AG04450 (cell line): Measurements from ENCODE around the gene RMC1. TPM values are rescaled to one million over a fixed set of nuclear protein-coding genes. Genes with fewer than 3 reads are reported as not detected.

Source experiments
- CTCF ChIA-PET: fragments of 300-600, 350-600 bp; formaldehyde crosslinking; extraction: SDS; loops from one replicate; lab custom pipeline; 2022; ENCODE audit warnings: antibody characterized with exemption, inconsistent platforms; lab: Charles Lee
- POLR2A ChIA-PET: fragments of 350-600 bp; formaldehyde crosslinking; extraction: SDS; loops from one replicate; lab custom pipeline; 2021; ENCODE audit warnings: antibody characterized with exemption, inconsistent platforms; lab: Yijun Ruan, JAX
- DNase-seq: peaks from one replicate; pipeline ENCODE4 v3.0.0-alpha.2; 2011; ENCODE audit warnings: low read depth, low spot score
- H3K27ac ChIP-seq: one replicate; pipeline ENCODE4 v1.5.1; 2012; ENCODE audit warnings: low read depth, low read length, control low read depth
- H3K27me3 ChIP-seq: one replicate; pipeline ENCODE4 v1.6.0; 2012; ENCODE audit warnings: low read length; ENCODE audit not compliant: control insufficient read depth, insufficient read depth
- H3K4me3 ChIP-seq: 2 replicates; pipeline ENCODE4 v1.5.1; 2011; ENCODE audit warnings: mild to moderate bottlenecking, low read depth, low read length, control low read depth
- H3K9me3 ChIP-seq: 2 replicates; pipeline ENCODE4 v1.5.1; 2012; ENCODE audit warnings: low read length; ENCODE audit not compliant: control insufficient read depth, insufficient read depth
- polyA plus RNA-seq: library from polyadenylated mRNA; depleted of rRNA; stranded (reverse); fragments of >200 nt; gene quantifications from 2 replicates; pipeline ENCODE4 v1.2.3, GENCODE V29; 2011
- TF ChIP-seq, protein P1 (sequence below): IDR thresholded peaks from 2 replicates; pipeline ENCODE4 v1.5.1; 2011; ENCODE audit warnings: low read depth, low read length, control low read depth, inconsistent platforms

Gene RMC1
- polyA plus RNA-seq, 1 experiment, result 16.3 TPM

DNA sequence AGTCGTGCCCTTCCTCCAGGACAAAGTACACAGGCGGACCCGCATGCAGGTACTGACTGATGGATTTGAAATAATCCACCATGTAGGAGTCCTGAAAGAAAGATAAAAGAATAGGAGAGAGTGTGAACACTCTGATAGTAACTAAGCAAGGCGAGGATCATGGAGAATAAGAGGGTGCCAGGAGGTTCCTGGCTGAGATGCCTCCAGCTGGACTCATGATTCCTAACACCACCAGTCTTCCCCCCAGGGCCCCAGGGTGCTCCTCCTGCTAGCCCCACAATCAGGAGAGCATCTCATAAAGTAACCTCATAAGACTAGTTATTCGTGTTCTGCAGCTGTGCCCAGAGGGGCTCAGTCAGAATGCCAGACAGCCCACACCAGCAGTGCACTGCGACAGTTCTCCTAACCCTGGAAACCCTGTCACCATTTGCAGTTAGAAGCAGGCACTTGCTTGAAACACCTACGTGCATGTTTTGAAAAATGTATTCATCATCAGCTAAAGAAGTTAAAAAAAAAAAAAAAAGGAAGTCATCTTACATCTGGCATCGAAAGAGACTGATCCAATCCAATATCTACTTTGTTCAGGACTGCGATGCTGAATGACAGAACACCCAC lies 36.7 kb downstream of the RMC1 start:
- ChIA-PET CTCF (interaction anchor here (1.3 to 2.7 kb wide), 2 partner anchors 23 to 163 kb away, joined by 3 to 10 read pairs; no protein-coding TSS in a partner anchor), POLR2A (interaction anchor here (0.6 kb wide), 1 partner anchor 183 kb away, joined by 3 read pairs; no protein-coding TSS in a partner anchor)
- Histone ChIP-seq H3K27me3 (no peaks in the 10 kb centered on the region), H3K9me3 (no peaks in the 10 kb centered on the region), H3K4me3 (no peak overlapping the region), H3K27ac (no peak overlapping the region)
- TF ChIP-seq, protein P1, sequence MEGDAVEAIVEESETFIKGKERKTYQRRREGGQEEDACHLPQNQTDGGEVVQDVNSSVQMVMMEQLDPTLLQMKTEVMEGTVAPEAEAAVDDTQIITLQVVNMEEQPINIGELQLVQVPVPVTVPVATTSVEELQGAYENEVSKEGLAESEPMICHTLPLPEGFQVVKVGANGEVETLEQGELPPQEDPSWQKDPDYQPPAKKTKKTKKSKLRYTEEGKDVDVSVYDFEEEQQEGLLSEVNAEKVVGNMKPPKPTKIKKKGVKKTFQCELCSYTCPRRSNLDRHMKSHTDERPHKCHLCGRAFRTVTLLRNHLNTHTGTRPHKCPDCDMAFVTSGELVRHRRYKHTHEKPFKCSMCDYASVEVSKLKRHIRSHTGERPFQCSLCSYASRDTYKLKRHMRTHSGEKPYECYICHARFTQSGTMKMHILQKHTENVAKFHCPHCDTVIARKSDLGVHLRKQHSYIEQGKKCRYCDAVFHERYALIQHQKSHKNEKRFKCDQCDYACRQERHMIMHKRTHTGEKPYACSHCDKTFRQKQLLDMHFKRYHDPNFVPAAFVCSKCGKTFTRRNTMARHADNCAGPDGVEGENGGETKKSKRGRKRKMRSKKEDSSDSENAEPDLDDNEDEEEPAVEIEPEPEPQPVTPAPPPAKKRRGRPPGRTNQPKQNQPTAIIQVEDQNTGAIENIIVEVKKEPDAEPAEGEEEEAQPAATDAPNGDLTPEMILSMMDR, result no peak
- no peak for DNase-seq

DNA sequence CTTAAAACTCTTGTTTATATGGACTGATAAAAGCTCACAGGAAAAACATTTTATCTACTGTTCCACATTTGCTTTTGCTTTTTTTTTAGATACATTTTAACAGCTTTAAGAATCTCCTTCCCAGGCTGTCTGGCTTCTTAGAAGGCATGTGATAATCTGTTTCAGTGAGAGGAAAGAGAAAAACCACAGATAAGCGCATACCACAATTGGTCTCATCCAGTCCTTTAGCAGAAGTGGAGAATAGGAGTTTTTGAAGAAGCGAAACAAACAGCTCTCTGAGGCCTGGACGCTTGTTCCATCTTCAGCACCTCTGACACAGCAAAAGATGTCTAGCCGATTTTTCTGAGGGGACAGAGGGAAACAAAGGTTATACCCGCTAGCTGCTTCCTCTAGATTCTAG lies 37.6 kb downstream of the RMC1 start:
- POLR2A ChIA-PET, result no interaction called here

DNA sequence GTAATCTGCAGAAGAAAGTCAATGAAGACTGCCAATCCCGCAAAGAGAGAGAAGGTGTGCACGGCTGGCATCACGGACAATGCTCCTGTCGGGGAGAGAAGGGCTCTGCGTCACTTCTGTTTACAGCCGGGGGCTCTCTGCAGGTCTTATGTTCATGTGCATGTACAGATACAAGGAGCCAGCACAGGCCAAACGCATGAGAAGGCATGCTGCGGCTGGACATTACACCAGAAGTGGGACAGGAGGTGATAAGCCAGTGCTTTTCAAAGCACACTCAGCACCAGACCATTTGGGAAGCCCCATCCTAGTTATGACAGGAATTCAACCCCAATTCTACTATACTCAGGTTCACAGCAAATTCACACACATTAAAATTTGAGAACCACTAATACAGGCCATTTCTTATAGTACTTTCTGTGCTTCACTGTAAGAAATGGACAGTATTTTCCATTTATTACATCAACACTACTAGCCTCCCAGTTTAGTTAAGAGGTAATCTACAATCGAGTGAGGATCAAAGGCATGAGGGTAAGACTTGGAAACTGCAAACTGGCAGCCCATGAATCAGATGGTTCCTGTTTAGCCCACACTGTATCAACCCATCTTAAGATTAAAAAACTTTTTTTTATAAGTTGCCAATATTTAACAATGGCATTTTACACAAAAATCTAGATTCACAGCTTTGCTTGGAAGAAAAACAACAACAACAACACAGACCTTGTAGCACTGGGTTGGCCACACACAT lies 38.2 kb downstream of the RMC1 start:
- ChIA-PET POLR2A (no interaction called here), CTCF (interaction anchor here (0.9 to 1.3 kb wide), 2 partner anchors 25 to 161 kb away, joined by 3 read pairs; no protein-coding TSS in a partner anchor)
- Histone ChIP-seq H3K27ac (no peak overlapping the region), H3K9me3 (no peaks in the 10 kb centered on the region), H3K27me3 (no peaks in the 10 kb centered on the region), H3K4me3 (no peak overlapping the region)
- no peak for DNase-seq
- TF ChIP-seq, protein P1, result no peak

More for the DNA sequence above, 37.6 kb downstream of the RMC1 start:
- no peak overlapping the region for H3K4me3 ChIP-seq
- no peak overlapping the region for H3K27ac ChIP-seq
- no peak for DNase-seq
- CTCF ChIA-PET, result interaction anchor here (1.3 to 2.7 kb wide), 2 partner anchors 24 to 162 kb away, joined by 3 to 10 read pairs; no protein-coding TSS in a partner anchor
- TF ChIP-seq, protein P1, result no peak
- H3K27me3 ChIP-seq, result no peaks in the 10 kb centered on the region
- H3K9me3 ChIP-seq, result no peaks in the 10 kb centered on the region

DNA sequence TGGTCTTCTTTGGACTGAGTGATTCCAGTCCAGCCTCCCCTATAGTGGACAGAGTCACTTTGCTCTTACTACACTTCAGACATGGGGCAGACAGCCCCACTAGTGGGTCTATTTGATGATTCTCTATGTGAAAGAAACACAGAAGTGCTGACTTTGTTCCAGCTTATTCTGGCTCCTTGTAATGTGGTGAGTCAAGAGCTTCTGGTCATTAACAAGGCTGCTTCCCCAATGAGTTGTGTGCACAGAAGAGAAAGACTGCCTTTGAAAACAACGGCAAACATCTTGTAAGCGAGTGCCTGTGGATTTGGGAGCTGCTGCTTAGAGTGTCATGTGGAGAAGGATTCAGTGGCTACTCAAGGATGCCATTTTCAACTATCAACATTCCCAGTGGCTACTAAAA lies 39.1 kb downstream of the RMC1 start:
- no peaks in the 10 kb centered on the region for H3K9me3 ChIP-seq
- no peak overlapping the region for H3K27ac ChIP-seq
- no peak for DNase-seq
- no peaks in the 10 kb centered on the region for H3K27me3 ChIP-seq
- TF ChIP-seq, protein P1, result no peak
- H3K4me3 ChIP-seq, result no peak overlapping the region
- POLR2A ChIA-PET, result no interaction called here
- CTCF ChIA-PET, result interaction anchor here (0.9 kb wide), 1 partner anchor 26 kb away, joined by 3 read pairs; no protein-coding TSS in a partner anchor
